DND-41 (cell line): ENCODE measurements around the gene FBN1.

ENCODE experiments used
- CTCF ChIP-seq: IDR thresholded peaks from 2 replicates; pipeline ENCODE4 v1.5.1; 2012; ENCODE audit warnings: borderline replicate concordance, low read length, moderate library complexity, mild to moderate bottlenecking; ENCODE audit not compliant: poor library complexity, severe bottlenecking; ENCODE audit errors: extremely low read depth
- EZH2 ChIP-seq: IDR thresholded peaks from 3 replicates; pipeline ENCODE4 v1.6.1; 2012; ENCODE audit warnings: borderline replicate concordance, low read depth, mild to moderate bottlenecking, moderate library complexity, low read length, inconsistent platforms; ENCODE audit not compliant: severe bottlenecking

- TF ChIP-seq CTCF (no peak), EZH2 (no peak)
Observed at GRCh38 chr15:48479751-48480150, 165.8 kb downstream of the FBN1 start.
